AG04450 (cell line): ENCODE results near the gene WNT16. TPM values are rescaled to one million over a fixed set of nuclear protein-coding genes. Genes with fewer than 3 reads are reported as not detected.

Experiments used
- CTCF ChIA-PET: fragments of 300-600, 350-600 bp; formaldehyde crosslinking; extraction: SDS; loops from one replicate; lab custom pipeline; 2022; ENCODE audit warnings: antibody characterized with exemption, inconsistent platforms; lab: Charles Lee
- POLR2A ChIA-PET: fragments of 350-600 bp; formaldehyde crosslinking; extraction: SDS; loops from one replicate; lab custom pipeline; 2021; ENCODE audit warnings: antibody characterized with exemption, inconsistent platforms; lab: Yijun Ruan, JAX
- DNase-seq: peaks from one replicate; pipeline ENCODE4 v3.0.0-alpha.2; 2011; ENCODE audit warnings: low read depth, low spot score
- H3K27ac ChIP-seq: one replicate; pipeline ENCODE4 v1.5.1; 2012; ENCODE audit warnings: low read depth, low read length, control low read depth
- H3K27me3 ChIP-seq: one replicate; pipeline ENCODE4 v1.6.0; 2012; ENCODE audit warnings: low read length; ENCODE audit not compliant: control insufficient read depth, insufficient read depth
- H3K4me3 ChIP-seq: 2 replicates; pipeline ENCODE4 v1.5.1; 2011; ENCODE audit warnings: mild to moderate bottlenecking, low read depth, low read length, control low read depth
- H3K9me3 ChIP-seq: 2 replicates; pipeline ENCODE4 v1.5.1; 2012; ENCODE audit warnings: low read length; ENCODE audit not compliant: control insufficient read depth, insufficient read depth
- CTCF ChIP-seq: IDR thresholded peaks from 2 replicates; pipeline ENCODE4 v1.5.1; 2011; ENCODE audit warnings: low read depth, low read length, control low read depth, inconsistent platforms
- polyA plus RNA-seq: library from polyadenylated mRNA; depleted of rRNA; stranded (reverse); fragments of >200 nt; gene quantifications from 2 replicates; pipeline ENCODE4 v1.2.3, GENCODE V29; 2011

WNT16 gene
- polyA plus RNA-seq, 1 experiment, result 0.89 TPM

GRCh38 chr7:121337398-121337797, 8.6 kb downstream of the WNT16 start:
- DNase-seq, result no peak
- Histone ChIP-seq H3K27ac (no peak overlapping the region), H3K27me3 (no peaks in the 10 kb centered on the region), H3K4me3 (no peak overlapping the region), H3K9me3 (no peaks in the 10 kb centered on the region)
- ChIA-PET CTCF (interaction anchor here (0.8 to 1.0 kb wide), 2 partner anchors 59 to 229 kb away, joined by 3 read pairs; no protein-coding TSS in a partner anchor), POLR2A (no interaction called here)
- TF ChIP-seq CTCF, result no peak

- TF ChIP-seq CTCF, result no peak
Measured at GRCh38 chr7:121339082-121339481, 10.3 kb downstream of the WNT16 start.

GRCh38 chr7:121341933-121342332, 13.1 kb downstream of the WNT16 start:
- Histone ChIP-seq H3K27me3 (no peaks in the 10 kb centered on the region), H3K4me3 (no peak overlapping the region), H3K9me3 (no peaks in the 10 kb centered on the region), H3K27ac (no peak overlapping the region)
- DNase-seq, result no peak
- TF ChIP-seq CTCF, result no peak
- POLR2A ChIA-PET, result no interaction called here
- CTCF ChIA-PET, result interaction anchor here (1.0 kb wide), 1 partner anchor 25 kb away, joined by 3 read pairs; no protein-coding TSS in a partner anchor

More at GRCh38 chr7:121339082-121339481, 10.3 kb downstream of the WNT16 start:
- DNase-seq, result no peak
- ChIA-PET POLR2A (no interaction called here), CTCF (no interaction called here)
- Histone ChIP-seq H3K27me3 (no peaks in the 10 kb centered on the region), H3K4me3 (no peak overlapping the region), H3K9me3 (no peaks in the 10 kb centered on the region), H3K27ac (no peak overlapping the region)

GRCh38 chr7:121342631-121343030, 13.8 kb downstream of the WNT16 start:
- H3K4me3 ChIP-seq, result no peak overlapping the region
- ChIA-PET CTCF (interaction anchor here (1.0 kb wide), 1 partner anchor 24 kb away, joined by 3 read pairs; no protein-coding TSS in a partner anchor), POLR2A (no interaction called here)

GRCh38 chr7:121343302-121343701, 14.5 kb downstream of the WNT16 start:
- Histone ChIP-seq H3K27ac (no peak overlapping the region), H3K4me3 (no peak overlapping the region), H3K9me3 (no peaks in the 10 kb centered on the region), H3K27me3 (no peaks in the 10 kb centered on the region)
- ChIA-PET POLR2A (no interaction called here), CTCF (no interaction called here)
- no peak for DNase-seq
- TF ChIP-seq CTCF, result no peak

More at GRCh38 chr7:121342631-121343030, 13.8 kb downstream of the WNT16 start:
- TF ChIP-seq CTCF, result no peak
- H3K9me3 ChIP-seq, result no peaks in the 10 kb centered on the region
- no peak for DNase-seq
- H3K27ac ChIP-seq, result no peak overlapping the region
- H3K27me3 ChIP-seq, result no peaks in the 10 kb centered on the region
